Upper lobe of left lung (tissue), 4 donors: ENCODE results near the gene GNPTG.

Experiments
- POLR2AphosphoS5 ChIP-seq, 2 donors: sonication (generic); formaldehyde crosslinking; IDR thresholded peaks; one replicate each; pipeline ENCODE4 v1.5.1; 2017; ENCODE audit warnings: antibody characterized with exemption in 2 of 2
- TF ChIP-seq, protein P1 (sequence below), 6 experiments: fragments of 450-650 bp in 4 of 6; fragments of 200-600 bp in 2 of 6; sonication (generic) in 2 of 6; IDR thresholded peaks; one replicate each; pipeline ENCODE4 v1.5.1; 2016 to 2019; ENCODE audit warnings: antibody characterized with exemption in 6 of 6

DNA sequence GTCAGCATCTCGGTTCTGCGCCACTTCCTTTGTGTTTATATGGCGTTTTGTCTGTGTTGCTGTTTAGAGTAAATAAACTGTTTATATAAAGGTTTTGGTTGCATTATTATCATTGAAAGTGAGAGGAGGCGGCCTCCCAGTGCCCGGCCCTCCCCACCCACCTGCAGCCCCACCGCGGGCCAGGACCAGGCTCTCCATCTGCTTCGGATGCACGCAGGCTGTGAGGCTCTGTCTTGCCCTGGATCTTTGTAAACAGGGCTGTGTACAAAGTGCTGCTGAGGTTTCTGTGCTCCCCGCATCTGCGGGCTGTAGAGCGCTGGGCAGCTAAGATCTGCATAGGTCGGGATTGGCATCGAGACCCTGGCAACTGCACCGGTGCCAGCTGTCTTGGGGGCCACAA lies 26.5 kb upstream of the GNPTG start:
- TF ChIP-seq, protein P1, sequence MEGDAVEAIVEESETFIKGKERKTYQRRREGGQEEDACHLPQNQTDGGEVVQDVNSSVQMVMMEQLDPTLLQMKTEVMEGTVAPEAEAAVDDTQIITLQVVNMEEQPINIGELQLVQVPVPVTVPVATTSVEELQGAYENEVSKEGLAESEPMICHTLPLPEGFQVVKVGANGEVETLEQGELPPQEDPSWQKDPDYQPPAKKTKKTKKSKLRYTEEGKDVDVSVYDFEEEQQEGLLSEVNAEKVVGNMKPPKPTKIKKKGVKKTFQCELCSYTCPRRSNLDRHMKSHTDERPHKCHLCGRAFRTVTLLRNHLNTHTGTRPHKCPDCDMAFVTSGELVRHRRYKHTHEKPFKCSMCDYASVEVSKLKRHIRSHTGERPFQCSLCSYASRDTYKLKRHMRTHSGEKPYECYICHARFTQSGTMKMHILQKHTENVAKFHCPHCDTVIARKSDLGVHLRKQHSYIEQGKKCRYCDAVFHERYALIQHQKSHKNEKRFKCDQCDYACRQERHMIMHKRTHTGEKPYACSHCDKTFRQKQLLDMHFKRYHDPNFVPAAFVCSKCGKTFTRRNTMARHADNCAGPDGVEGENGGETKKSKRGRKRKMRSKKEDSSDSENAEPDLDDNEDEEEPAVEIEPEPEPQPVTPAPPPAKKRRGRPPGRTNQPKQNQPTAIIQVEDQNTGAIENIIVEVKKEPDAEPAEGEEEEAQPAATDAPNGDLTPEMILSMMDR (IDR thresholded peaks at IDR 0.05), result no peak
- TF ChIP-seq POLR2AphosphoS5 (IDR thresholded peaks at IDR 0.05), result no peak
